Thyroid gland (tissue), 4 donors: ENCODE data around the gene PRDM2. TPM values are rescaled to one million over a fixed set of nuclear protein-coding genes. Genes with fewer than 3 reads are reported as not detected.
A peak's percentile ranks its signal among the peaks of the same experiment; 100 is the strongest.

Source experiments
- DNase-seq, 2 donors: peaks; one replicate each; pipeline ENCODE4 v3.0.0-alpha.2; 2019
- H3K27ac ChIP-seq, 3 donors: fragments of 200-600 bp; sonication (generic); 1 replicate in 2 of 3; 2 replicates in 1 of 3; pipeline ENCODE4 v1.5.1; 2016 to 2019; ENCODE audit warnings: mild to moderate bottlenecking in 1 of 3, moderate library complexity in 1 of 3
- H3K27me3 ChIP-seq: fragments of 200-600 bp; sonication (generic); one replicate; pipeline ENCODE4 v1.5.1; 2019
- H3K36me3 ChIP-seq, 2 donors: fragments of 200-600 bp; sonication (generic); one replicate each; pipeline ENCODE4 v1.5.1; 2016 to 2019
- H3K4me1 ChIP-seq, 2 donors: fragments of 200-600 bp; sonication (generic); one replicate each; pipeline ENCODE4 v1.5.1; 2017 to 2019
- H3K4me3 ChIP-seq, 3 donors: fragments of 200-600 bp; sonication (generic); replicated peaks in 1 of 3; 1 replicate in 2 of 3; 2 replicates in 1 of 3; pipeline ENCODE4 v1.5.1; 2016; ENCODE audit warnings: mild to moderate bottlenecking in 1 of 3
- H3K9me3 ChIP-seq: fragments of 200-600 bp; sonication (generic); one replicate; pipeline ENCODE4 v1.5.1; 2017
- CTCF ChIP-seq, 6 experiments: fragments of 200-600 bp in 3 of 6; fragments of 450-650 bp in 3 of 6; sonication (generic) in 3 of 6; IDR thresholded peaks; one replicate each; pipeline ENCODE4 v1.5.1; 2016 to 2019; ENCODE audit warnings: antibody characterized with exemption in 6 of 6, mild to moderate bottlenecking in 2 of 6, inconsistent platforms in 1 of 6, moderate library complexity in 1 of 6
- POLR2A ChIP-seq, 2 donors: fragments of 450-650 bp; IDR thresholded peaks; one replicate each; pipeline ENCODE4 v1.6.1; 2017; ENCODE audit warnings: antibody characterized with exemption in 2 of 2, mild to moderate bottlenecking in 2 of 2, moderate library complexity in 1 of 2
- WGBS, 2 donors: methylation state at CpG; one replicate each; pipeline ENCODE4 v1.1.5; 2017; 5-methylcytosine and 5-hydroxymethylcytosine counted together
- intact Hi-C: fragments of 100-400 bp; cut with DNase I; formaldehyde crosslinking; loops from one replicate; pipeline ENCODE4 v1.15.1; 2023
- total RNA-seq, 4 donors: library from RNA; depleted of rRNA; stranded (reverse); fragments of >200 nt; gene quantifications; one replicate each; pipeline ENCODE4 v1.2.3, GENCODE V29; 2016

PRDM2 gene
- total RNA-seq, 4 donors from 2014 or later = 39.5 to 63.9 (median 45.4) TPM

GRCh38 chr1:13820055-13820454 lies 120.1 kb downstream of the PRDM2 start:
- 89 to 94% methylated on average over 13 of the region's 13 CpGs for WGBS, 2 donors
- intact Hi-C loops = no loop called here

GRCh38 chr1:13820456-13820855 lies 120.5 kb downstream of the PRDM2 start:
- Histone ChIP-seq H3K27ac (no peak overlapping the region), H3K36me3 (no peaks in the 10 kb centered on the region), H3K4me3 (no peak overlapping the region), H3K9me3 (no peaks in the 10 kb centered on the region), H3K4me1 (no peaks in the 10 kb centered on the region), H3K27me3 (no peaks in the 10 kb centered on the region)
- DNase-seq = no peak
- TF ChIP-seq POLR2A (IDR thresholded peaks at IDR 0.05) (no peak), CTCF (IDR thresholded peaks at IDR 0.05) (no peak)
- intact Hi-C loops = no loop called here
- WGBS, 2 donors = 91 to 100% methylated on average over 6 of the region's 8 CpGs

More at GRCh38 chr1:13820055-13820454, 120.1 kb downstream of the PRDM2 start:
- Histone ChIP-seq H3K4me1 (no peaks in the 10 kb centered on the region), H3K36me3 (no peaks in the 10 kb centered on the region), H3K27ac (no peak overlapping the region), H3K27me3 (no peaks in the 10 kb centered on the region), H3K9me3 (no peaks in the 10 kb centered on the region), H3K4me3 (no peak overlapping the region)
- TF ChIP-seq CTCF (IDR thresholded peaks at IDR 0.05) (no peak), POLR2A (IDR thresholded peaks at IDR 0.05) (no peak)
- no peak for DNase-seq

GRCh38 chr1:13823126-13823880 lies 123.3 kb downstream of the PRDM2 start:
- TF ChIP-seq CTCF (IDR thresholded peaks at IDR 0.05) (no peak), POLR2A (IDR thresholded peaks at IDR 0.05) (no peak)
- Histone ChIP-seq H3K9me3 (no peaks in the 10 kb centered on the region), H3K4me3 (no peak overlapping the region), H3K27me3 (no peaks in the 10 kb centered on the region), H3K27ac (no peak overlapping the region), H3K4me1 (no peaks in the 10 kb centered on the region), H3K36me3 (no peaks in the 10 kb centered on the region)
- DNase-seq = peak; percentile 35 to 41
- intact Hi-C loops = no loop called here
- 90 to 92% methylated on average over 24 of the region's 24 CpGs for WGBS, 2 donors

- no peak overlapping the region for H3K27ac ChIP-seq
- H3K9me3 ChIP-seq = no peaks in the 10 kb centered on the region
- no peaks in the 10 kb centered on the region for H3K36me3 ChIP-seq
- WGBS, 2 donors = 84 to 85% methylated on average over 11 of the region's 11 CpGs
- no peaks in the 10 kb centered on the region for H3K27me3 ChIP-seq
- no peak overlapping the region for H3K4me3 ChIP-seq
- intact Hi-C loops = no loop called here
- TF ChIP-seq POLR2A (IDR thresholded peaks at IDR 0.05) (no peak), CTCF (IDR thresholded peaks at IDR 0.05) (no peak)
- no peak for DNase-seq
- peaks cover 2 to 5% of the 10 kb centered on the region in 2 donors for H3K4me1 ChIP-seq
Observed at GRCh38 chr1:13823936-13824335, 123.9 kb downstream of the PRDM2 start.

- no peak for DNase-seq
- Histone ChIP-seq H3K36me3 (no peaks in the 10 kb centered on the region), H3K4me1 (peaks cover 5 to 10% of the 10 kb centered on the region in 2 donors), H3K27me3 (no peaks in the 10 kb centered on the region), H3K4me3 (no peak overlapping the region), H3K27ac (no peak overlapping the region), H3K9me3 (no peaks in the 10 kb centered on the region)
- intact Hi-C loops = loop anchor here (5.0 kb wide), 1 partner anchor 138 kb away; no protein-coding TSS in a partner anchor
- TF ChIP-seq CTCF (IDR thresholded peaks at IDR 0.05) = no peak
- no peak for TF ChIP-seq POLR2A (IDR thresholded peaks at IDR 0.05)
- WGBS, 2 donors = 94 to 96% methylated on average over 9 of the region's 9 CpGs
Observed at GRCh38 chr1:13824626-13825025, 124.6 kb downstream of the PRDM2 start.
